NCI-H2107 treated with DMSO at 0.1 percent for 48 hours (cell line): ENCODE data around the gene PRR33.

ENCODE experiments used
- DNase-seq: peaks from one replicate; lab custom pipeline; 2025; ENCODE audit not compliant: unreplicated experiment; lab: John Stamatoyannopoulos, UW

Gene PRR33

GRCh38 chr11:1866776-1867175, 24.9 kb downstream of the PRR33 start:
- no peak for DNase-seq

GRCh38 chr11:1866226-1866625, 25.5 kb downstream of the PRR33 start:
- DNase-seq: no peak

- no peak for DNase-seq
These were observed 26.6 kb downstream of the PRR33 start for GRCh38 chr11:1864831-1865665.

- DNase-seq: no peak
These were observed 27.5 kb downstream of the PRR33 start for GRCh38 chr11:1864231-1864630.

- DNase-seq: no peak
These were observed 28.1 kb downstream of the PRR33 start for GRCh38 chr11:1863352-1864216.

GRCh38 chr11:1862588-1863351, 28.9 kb downstream of the PRR33 start:
- DNase-seq: no peak

- no peak for DNase-seq
These were observed 30.0 kb downstream of the PRR33 start for GRCh38 chr11:1861435-1862411.

- no peak for DNase-seq
These were observed 31.6 kb downstream of the PRR33 start for GRCh38 chr11:1860108-1860507.

- no peak for DNase-seq
These were observed 32.7 kb downstream of the PRR33 start for GRCh38 chr11:1859004-1859403.

GRCh38 chr11:1858576-1858975, 33.1 kb downstream of the PRR33 start:
- no peak for DNase-seq

GRCh38 chr11:1858154-1858553, 33.5 kb downstream of the PRR33 start:
- no peak for DNase-seq

- DNase-seq: no peak
These were observed 34.6 kb downstream of the PRR33 start for GRCh38 chr11:1857064-1857463.

- DNase-seq: no peak
These were observed 35.2 kb downstream of the PRR33 start for GRCh38 chr11:1856306-1857005.

- DNase-seq: no peak
These were observed 35.8 kb downstream of the PRR33 start for GRCh38 chr11:1855886-1856265.

- no peak for DNase-seq
These were observed 36.5 kb downstream of the PRR33 start for GRCh38 chr11:1854949-1855885.

GRCh38 chr11:1854132-1854948, 37.4 kb downstream of the PRR33 start:
- DNase-seq: no peak

- DNase-seq: no peak
These were observed 38.1 kb downstream of the PRR33 start for GRCh38 chr11:1853376-1854131.
